HG02798 (cell line): ENCODE data around the gene SPRR2G.
"Not testable (repeated sequence)": the region's sequence is repeated elsewhere in the genome, so short reads cannot be mapped to it uniquely, and the experiment has no call there.

Source experiments
- ATAC-seq: cut with Tn5 transposase; IDR thresholded peaks from one replicate; pipeline ENCODE4 v1.9.1; 2021; ENCODE audit warnings: mild to moderate bottlenecking; ENCODE audit not compliant: unreplicated experiment, poor library complexity

The SPRR2G gene

DNA sequence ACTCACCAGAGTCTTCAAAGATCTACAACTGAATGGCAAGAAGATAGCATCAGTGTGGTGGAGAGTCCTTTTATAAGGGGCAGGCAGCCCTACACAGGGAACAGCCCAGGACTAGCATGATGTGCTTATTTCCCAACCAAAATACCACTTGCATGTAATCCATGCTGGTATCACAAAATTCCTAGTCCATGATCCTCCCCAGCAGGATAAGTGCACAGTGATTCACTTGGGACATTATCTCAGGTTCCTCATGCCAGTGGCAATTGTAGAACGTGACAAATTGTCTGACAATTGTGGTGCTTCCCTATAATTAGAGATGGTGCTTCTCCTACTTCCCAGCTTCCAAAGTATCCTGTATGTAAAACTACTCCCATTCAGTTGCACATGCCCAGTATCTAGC is at the start of gene SPRR2G:
TSS of gene SPRR2G (minus strand) at position 45 of the 400 bp plus-strand sequence. CDS start 780 bp downstream, outside the sequence.
- no peak for ATAC-seq

DNA sequence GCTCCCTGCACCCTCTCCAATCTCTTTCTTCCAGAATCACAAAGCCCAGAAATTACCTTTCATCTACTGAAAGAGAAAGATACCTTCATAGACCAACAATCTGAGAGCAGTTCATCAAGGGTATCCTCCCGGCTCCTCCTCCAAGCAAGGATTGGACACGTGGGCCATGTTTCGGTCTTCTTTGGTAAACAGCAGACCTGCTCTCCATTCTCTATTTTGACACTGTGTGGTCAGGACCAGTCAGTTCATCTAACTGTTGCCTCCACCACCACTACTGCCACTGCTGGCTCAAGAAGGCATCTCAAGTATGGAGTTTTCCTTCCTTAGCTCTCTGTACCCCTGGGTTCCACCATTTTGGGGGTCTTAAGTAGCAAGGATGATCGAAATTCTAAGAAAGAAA is 44.5 kb upstream of the SPRR2G start:
- no peak for ATAC-seq

DNA sequence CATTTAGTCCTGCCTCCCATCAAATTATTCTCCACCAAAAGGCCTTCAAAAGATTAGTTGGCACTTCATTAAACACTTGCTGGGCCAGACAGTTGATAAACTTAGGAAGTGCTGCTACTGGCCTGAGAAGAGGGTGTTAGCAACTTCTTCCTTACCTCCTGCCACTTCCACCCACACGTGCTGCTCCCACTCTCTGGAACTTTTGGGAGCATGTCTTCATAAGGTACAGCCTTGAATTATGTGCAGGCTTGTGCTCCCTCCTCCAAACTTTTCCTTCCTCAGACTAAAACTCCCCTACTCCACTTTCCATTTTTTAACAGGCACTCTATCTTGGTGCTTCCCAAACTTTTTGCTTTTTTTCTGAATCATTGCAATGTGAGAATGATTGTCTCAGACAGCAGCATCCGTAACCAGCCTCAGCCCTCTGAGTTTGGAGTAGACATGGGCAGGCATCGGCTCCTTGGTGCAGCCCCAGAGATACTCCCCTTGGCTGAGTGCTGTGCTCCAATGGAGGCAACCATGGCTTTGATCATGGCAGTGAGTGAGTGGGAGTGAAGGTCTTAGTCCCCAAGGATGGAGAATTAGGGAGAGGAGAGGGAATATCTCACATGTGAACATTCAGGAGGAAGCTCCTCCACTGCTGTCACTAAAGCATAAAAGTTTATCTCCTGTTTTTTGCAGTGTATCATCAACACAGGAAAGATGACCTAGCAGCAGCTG is 43.8 kb upstream of the SPRR2G start:
- no peak for ATAC-seq

DNA sequence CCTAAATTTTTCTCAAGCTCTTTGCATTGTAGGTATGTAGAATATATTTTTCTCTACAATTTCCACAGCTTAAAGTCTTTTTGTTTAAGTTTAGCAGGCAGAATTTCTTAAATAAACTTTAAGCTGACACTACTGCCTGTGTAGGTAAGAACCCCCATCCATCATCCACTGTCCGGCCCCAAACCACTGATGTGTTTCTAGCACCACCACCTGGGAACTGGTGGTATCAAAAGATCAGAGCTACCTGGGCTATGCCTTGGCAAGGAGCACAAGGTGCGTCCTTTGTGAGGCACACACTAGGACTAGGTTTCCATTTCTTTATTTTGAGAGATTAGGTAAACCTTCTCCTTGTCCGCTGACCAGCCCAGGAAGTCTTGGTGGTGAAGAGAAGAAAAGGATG is 42.0 kb upstream of the SPRR2G start:
- ATAC-seq: no peak

DNA sequence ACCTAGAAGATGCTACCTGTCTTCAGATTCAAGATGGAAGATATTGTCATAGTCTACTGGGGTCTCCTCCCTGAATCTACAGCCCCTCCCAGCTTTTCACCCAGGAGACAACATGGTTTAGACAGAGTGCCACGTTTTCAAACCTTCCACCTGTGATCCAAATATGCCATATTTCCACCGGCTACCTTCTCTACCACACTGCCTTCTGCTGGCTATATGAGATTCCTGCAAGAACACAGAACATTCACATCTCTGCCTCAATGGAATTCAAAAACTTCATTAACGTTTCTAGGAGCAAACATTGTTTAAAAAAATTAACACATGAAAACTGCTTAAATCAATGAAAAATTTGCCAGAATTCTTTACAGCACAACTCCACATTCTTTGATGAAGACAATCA is 39.7 kb upstream of the SPRR2G start:
- no peak for ATAC-seq

DNA sequence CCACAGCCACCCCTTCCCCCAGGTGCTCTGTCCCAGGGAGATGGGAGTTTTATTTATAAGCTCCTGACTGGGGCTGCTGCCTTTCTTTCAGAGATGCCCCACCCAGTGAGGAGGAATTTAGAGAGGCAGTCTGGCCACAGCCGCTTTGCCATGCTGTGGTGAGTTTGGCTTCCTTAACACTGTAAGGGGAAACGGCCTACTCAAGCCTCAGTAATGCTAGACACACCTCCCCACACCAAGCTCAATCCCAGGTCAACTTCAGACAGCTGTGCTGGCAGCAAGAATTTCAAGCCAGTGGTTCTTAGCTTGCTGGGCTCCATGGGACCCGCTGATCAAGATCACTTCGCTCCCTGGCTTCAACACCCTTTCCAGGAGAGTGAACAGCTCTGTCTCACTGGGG is 37.6 kb upstream of the SPRR2G start:
- ATAC-seq: not testable (repeated sequence)

DNA sequence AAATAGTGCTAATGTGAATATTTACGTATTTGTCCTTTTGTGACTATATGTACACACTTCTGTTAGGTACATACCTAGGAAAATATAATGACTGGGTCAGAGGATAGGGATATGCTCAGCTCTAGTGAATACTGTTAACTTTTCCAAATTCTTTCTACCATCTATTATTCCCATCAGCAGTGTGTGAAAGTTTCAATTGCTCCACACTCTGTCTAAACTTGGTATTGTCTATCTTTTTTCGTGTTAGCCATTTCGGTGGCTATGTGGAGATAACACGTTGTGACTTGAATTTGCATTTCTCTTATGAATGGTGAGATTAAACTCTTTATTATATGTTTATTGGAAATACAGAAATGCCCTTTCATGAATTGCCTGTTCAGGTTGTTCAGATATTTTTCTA is 29.9 kb upstream of the SPRR2G start:
- ATAC-seq: no peak

DNA sequence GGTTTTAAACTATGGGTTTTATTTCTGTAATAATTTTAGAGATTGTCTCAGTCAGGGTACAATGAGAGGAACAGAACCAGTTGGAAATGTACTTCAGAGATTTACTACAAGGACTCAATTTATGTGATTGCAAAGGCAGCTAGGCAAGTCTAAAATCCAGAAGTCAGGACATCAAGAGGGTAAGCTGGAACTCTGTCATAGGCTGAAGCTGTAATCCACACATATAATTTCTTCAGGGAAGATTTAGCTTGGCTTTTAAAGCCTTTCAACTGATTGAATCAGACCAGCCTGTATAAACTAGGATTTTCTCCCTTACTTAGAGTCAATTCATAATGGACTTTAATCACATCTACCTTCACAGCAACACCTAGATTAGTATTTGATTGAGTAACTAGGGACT is 28.2 kb upstream of the SPRR2G start:
- ATAC-seq: no peak

DNA sequence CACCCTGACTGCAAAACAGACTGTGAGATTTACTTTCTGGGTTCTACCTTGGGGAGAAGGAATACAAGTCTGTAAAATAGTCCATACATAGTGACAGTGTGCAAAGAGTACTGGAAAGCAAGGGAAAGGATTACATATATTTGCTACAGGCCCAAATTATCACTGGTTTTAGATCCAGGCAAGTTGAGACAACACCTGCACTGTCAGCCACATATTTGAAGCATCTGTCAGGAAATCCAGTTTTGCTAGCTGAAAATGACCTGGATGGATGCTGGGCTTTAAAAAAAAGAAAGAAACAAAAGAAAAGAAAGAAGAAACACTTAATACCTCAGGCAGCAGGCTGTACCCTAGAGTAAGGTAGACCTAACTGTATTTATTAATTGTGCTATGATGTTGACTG is 23.9 kb upstream of the SPRR2G start:
- ATAC-seq: no peak

DNA sequence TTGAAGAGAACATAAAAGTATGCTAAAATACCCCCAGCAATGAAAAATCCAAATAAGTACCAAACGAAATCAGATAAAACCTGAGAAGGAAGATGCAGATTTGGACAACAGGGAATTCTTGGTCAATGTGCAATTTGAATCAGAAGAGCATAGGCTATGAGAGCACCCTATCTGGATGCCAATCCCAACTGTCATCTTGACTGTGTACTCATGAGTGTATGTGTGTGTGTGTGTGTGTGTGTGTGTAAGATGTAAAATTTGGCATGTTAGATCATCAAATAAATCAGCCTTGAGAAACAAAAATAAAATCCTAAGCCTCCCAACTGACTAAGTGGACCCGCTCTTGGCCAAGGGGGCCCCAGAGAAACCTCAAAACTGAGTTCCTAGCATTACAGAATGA is 18.0 kb upstream of the SPRR2G start:
- no peak for ATAC-seq

DNA sequence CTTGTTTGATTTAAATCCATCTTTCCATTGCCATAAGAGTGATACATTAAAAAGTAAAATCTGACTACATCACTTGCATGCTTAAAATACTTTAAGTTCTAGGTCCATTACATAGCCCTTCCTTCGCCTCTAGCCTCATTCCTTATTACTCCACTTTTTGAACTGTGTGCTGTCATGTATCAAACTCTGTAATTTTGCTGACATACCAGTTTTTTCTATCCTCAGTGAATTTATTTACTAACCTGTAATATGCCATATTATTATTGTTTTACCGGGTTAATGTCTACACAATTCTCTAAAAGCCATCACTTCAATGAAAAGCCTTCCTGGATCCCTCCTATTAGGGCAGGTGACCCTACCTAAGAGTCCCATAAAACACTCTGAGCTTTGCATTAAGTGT is 4.9 kb upstream of the SPRR2G start:
- ATAC-seq: no peak

DNA sequence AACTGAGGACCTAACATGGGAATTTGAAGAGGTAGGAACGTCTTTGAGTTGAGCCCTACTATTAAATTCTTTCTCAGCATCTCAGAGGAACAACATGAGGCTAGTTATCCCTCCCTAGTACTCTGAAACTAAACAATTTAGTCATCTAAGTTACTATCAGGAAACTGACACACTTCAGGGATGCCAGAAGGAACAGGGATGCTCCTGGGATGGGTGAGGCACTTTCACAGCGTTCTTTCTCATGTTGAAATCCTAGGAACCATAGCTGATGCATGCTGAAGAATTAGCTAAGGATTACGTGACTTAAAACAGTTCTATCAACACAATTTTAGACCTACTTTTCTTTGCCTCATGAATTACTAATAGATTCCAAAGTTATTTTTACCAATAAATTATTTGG is 1.8 kb upstream of the SPRR2G start:
- no peak for ATAC-seq

DNA sequence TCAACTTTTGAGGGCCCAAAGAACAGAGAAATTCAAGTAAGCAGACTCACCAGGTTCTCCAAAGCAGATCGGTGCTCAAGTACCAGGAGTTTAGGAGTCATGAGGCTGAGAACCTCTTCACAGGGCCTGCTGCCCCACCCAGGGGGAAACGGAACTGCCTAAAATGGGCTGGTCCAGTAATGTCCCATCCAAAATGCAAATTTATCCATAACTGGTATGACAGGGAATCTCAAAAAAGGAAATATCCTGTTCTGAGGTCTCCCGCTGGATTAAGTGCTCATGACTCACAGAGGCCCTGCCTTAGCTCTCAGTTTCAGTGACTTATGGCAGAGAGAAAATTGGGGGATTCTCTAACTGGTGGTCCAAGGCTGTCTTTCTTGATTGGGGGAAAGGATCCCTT is 9.3 kb downstream of the SPRR2G start:
- no peak for ATAC-seq

DNA sequence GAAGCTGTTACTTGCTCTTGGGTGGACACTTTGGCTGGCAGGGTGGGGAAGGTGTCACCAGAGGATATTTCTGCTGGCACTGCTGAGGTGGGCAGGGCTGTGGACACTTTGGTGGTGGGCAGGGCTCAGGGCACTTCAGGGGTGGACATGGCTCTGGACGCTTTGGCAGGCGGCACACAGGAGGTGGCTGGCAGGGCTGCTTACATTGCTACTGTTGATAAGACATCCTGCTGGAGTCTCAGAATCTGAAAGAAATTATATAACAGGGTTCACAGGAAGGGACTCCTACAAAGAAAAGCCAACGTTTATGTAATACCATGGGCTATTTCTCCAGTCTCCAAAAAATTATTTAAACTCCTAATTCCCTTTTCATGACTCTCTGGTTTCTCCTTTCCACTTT is 10.2 kb downstream of the SPRR2G start:
- no peak for ATAC-seq

DNA sequence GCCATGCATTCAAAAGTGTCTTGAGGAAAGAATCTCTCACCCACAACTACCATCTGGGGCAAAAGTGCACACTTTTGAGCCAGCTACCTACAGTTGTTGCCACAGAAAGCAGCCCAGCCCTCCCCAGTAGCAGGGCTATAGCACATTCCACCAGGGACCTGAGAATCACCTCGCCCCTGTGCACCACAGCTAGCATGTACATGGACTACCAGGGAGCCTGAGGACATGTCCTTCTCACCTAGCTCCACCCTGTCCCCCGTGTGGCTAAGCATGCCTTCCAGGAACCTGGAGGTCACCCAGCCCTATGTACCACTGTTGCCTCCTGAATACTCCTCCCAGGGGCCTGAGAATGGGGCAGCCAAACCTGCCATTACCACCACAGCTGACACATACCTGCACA is 16.9 kb downstream of the SPRR2G start:
- ATAC-seq: no peak

DNA sequence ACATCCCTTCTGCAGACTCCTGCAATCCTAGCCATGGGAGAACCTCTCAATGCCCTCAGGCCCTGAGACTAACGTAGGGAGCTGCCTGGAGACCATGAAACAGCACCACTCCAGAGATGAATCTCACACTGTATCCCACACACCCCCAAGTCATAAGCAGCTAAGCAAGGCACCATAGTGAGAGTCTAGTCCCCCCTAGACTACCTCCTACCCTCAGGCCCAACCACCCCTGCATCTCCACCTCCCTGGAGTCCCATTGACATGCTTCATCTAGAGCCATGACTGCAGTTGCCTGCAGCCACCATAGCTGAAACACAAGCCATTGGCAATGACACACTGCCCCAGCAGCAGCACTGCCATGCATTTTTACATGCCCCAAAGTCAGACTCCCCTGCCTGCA is 17.4 kb downstream of the SPRR2G start:
- ATAC-seq: no peak

DNA sequence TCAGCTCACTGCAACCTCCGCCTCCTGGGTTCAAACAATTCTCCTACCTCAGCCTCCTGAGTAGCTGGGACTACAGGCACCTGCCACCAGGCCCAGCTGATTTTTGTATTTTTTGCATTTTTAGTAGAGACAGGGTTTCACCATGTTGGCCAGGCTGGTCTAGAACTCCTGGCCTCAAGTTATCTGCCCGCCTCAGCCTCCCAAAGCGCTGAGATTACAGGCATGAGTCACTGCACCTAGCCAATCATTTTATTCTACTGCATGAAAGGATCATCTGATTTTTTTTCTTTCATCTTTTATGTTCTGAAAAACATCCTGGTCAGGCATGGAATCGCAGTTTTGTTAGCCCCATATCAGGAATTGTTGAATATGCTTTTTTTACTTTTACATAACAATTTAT is 22.0 kb downstream of the SPRR2G start:
- ATAC-seq: not testable (repeated sequence)

DNA sequence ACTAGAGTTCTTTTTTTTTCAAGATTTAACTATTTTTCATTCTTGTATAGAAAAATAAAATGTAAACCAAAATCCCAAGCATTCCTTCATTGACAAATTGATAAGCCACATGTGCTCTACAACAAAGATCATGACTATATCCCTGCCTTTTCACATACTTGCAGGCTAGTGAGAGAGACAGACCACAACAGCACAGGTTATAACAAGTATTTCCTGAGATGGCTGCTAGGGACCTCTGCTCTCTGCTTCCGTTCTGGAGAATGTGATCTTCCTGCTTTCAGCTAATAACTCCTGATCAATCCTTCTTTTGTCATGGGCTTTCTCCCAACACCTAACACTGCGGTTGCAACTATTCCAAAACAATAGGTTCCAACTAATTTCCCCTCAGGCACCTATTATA is 23.4 kb downstream of the SPRR2G start:
- ATAC-seq: no peak

DNA sequence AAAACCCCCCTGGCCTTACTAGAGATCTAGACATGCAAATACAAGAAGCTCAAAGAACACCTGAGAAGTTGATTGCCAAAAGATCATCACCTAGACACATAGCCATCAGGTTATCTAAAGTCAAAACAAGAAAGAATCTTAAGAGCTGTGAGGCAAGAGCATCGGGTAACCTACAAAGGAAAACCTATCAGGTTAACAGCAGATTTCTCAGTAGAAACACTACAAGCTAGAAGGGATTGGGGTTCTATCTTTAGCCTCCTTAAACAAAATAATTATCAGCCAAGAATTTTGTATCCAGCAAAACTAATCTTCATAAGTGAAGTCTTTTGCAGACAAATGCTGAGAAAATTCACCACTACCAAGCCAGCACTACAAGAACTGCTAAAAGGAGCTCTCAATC is 25.2 kb downstream of the SPRR2G start:
- no peak for ATAC-seq

DNA sequence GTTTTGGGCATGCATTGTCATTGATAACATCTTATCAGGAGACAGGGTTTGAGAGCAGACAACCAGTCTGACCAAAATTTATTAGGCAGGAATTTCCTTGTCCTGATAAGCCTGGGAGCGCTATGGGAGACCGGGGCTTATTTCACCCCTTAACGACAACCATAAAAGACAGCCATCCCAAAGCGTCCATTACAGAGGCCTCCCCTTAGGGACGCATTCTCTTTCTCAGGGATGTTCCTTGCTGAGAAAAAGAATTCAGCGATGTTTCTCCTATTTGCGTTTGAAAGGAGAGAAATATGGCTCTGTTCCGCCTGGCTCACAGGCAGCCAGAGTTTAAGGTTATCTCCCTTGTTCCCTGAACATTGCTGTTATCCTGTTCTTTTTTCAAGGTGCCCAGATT is 26.9 kb downstream of the SPRR2G start:
- ATAC-seq: not testable (repeated sequence)

DNA sequence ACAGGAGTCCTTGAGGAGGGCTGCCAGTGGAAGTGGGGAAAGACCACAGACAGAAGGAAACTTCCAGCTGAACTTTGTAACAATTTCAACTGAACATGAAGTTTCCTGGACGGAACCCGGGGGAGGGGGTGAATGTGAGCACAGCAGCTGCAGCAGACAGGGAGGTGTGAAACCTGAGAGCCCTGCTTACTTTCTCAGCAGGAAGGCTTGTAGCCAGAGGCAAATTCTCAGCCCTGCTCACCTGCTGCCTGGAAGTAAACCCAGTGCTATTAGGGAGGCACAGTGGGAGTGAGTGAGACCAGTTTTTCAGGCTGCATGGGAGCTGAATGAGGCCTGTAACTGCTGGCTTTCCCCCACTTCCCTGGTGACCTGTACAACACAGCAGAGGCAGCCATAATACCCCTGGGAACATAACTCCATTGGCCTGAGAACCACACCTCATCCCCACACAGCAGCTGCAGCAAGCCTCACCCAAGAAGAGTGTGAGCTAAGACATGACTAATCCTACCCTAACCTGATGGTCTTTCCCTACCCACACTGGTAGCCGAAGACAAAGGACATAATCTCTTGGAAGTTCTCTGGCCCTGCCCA is 27.8 kb downstream of the SPRR2G start:
- ATAC-seq: no peak

DNA sequence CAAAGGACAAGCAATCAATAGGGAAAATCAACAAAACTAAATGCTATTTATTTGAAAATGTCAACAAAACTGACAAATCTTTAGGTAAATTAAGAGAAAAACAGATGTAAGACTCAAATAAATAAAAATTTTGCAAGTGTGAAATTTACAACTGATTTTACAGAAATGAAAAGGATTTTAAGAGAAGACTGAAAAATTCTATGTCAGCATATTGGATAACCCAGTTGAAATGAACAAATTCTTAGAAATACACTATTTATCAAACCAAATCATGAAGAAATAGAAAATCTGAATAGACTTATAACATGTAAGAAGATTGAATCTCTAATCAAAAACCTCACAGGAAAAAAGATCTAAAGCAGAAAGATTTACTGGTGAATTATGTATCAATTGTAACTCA is 29.7 kb downstream of the SPRR2G start:
- ATAC-seq: no peak
